Suppressor macrophage treated with lipopolysaccharide for 4 hours (primary cell): ENCODE results near the gene WDR91.
"Not testable (repeated sequence)": the region's sequence is repeated elsewhere in the genome, so short reads cannot be mapped to it uniquely, and the experiment has no call there.

ENCODE experiments used
- DNase-seq: peaks from one replicate; pipeline ENCODE4 v3.0.0-alpha.2; 2020

The WDR91 gene

GRCh38 chr7:135178364-135178763 lies 33.0 kb downstream of the WDR91 start:
- no peak for DNase-seq

- DNase-seq = no peak
These were observed 34.2 kb downstream of the WDR91 start for GRCh38 chr7:135177028-135177696.

- no peak for DNase-seq
These were observed 35.4 kb downstream of the WDR91 start for GRCh38 chr7:135175931-135176330.

GRCh38 chr7:135174941-135175340 lies 36.4 kb downstream of the WDR91 start:
- no peak for DNase-seq

GRCh38 chr7:135173916-135174315 lies 37.4 kb downstream of the WDR91 start:
- not testable (repeated sequence) for DNase-seq

- DNase-seq = peak; percentile 35
These were observed 39.6 kb downstream of the WDR91 start for GRCh38 chr7:135171581-135172291.

- not testable (repeated sequence) for DNase-seq
These were observed 40.3 kb downstream of the WDR91 start for GRCh38 chr7:135170998-135171481.

- DNase-seq = peak; percentile 97
These were observed 40.9 kb downstream of the WDR91 start, which contains the start of gene CYREN for GRCh38 chr7:135170274-135170997. Gene CYREN (minus strand): TSS chr7:135170707. CDS start chr7:135168922, 1,785 bp downstream.

- peak; percentile 66 for DNase-seq
These were observed 41.4 kb downstream of the WDR91 start for GRCh38 chr7:135169964-135170273.

- DNase-seq = peak; percentile 71
These were observed 42.0 kb downstream of the WDR91 start for GRCh38 chr7:135169141-135169963.

GRCh38 chr7:135168489-135169140 lies 42.7 kb downstream of the WDR91 start:
- no peak for DNase-seq

- peak; percentile 86 for DNase-seq
These were observed 43.3 kb downstream of the WDR91 start for GRCh38 chr7:135168001-135168400.

- DNase-seq = peak; percentile 18
These were observed 43.9 kb downstream of the WDR91 start for GRCh38 chr7:135167365-135167917.

- DNase-seq = no peak
These were observed 44.9 kb downstream of the WDR91 start for GRCh38 chr7:135166338-135166990.

GRCh38 chr7:135165862-135166261 lies 45.5 kb downstream of the WDR91 start:
- no peak for DNase-seq

GRCh38 chr7:135164357-135165061 lies 46.8 kb downstream of the WDR91 start:
- no peak for DNase-seq

- no peak for DNase-seq
These were observed 48.8 kb downstream of the WDR91 start for GRCh38 chr7:135162382-135163001.

- no peak for DNase-seq
These were observed 49.7 kb downstream of the WDR91 start for GRCh38 chr7:135161669-135162068.

GRCh38 chr7:135160858-135161653 lies 50.3 kb downstream of the WDR91 start:
- DNase-seq = peak; percentile 60
